ENCODE results near the gene TMEM266.

GRCh38 chr15:76187163-76187562, 127.4 kb downstream of the TMEM266 start:
- no peak for TF ChIP-seq CTCF (IDR thresholded peaks at IDR 0.05; ENCODE audit: low read depth, low read length)
- no peak for TF ChIP-seq POLR2A (IDR thresholded peaks at IDR 0.05; ENCODE audit: extremely low read depth, insufficient read length)
- TF ChIP-seq MYC (IDR thresholded peaks at IDR 0.05; ENCODE audit: low read depth, low read length) = no peak
- TF ChIP-seq, protein P1, sequence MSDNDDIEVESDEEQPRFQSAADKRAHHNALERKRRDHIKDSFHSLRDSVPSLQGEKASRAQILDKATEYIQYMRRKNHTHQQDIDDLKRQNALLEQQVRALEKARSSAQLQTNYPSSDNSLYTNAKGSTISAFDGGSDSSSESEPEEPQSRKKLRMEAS (IDR thresholded peaks at IDR 0.05; ENCODE audit: low read depth, low read length) = no peak
